HG03575 (cell line): Measurements from ENCODE around the gene ARHGEF25.
"Not testable (repeated sequence)": the region's sequence is repeated elsewhere in the genome, so short reads cannot be mapped to it uniquely, and the experiment has no call there.

Experiments
- ATAC-seq: cut with Tn5 transposase; IDR thresholded peaks from one replicate; pipeline ENCODE4 v1.9.1; 2021; ENCODE audit not compliant: unreplicated experiment, insufficient number of reproducible peaks, low FRiP score; ENCODE audit errors: extremely low read depth

ARHGEF25 gene

DNA sequence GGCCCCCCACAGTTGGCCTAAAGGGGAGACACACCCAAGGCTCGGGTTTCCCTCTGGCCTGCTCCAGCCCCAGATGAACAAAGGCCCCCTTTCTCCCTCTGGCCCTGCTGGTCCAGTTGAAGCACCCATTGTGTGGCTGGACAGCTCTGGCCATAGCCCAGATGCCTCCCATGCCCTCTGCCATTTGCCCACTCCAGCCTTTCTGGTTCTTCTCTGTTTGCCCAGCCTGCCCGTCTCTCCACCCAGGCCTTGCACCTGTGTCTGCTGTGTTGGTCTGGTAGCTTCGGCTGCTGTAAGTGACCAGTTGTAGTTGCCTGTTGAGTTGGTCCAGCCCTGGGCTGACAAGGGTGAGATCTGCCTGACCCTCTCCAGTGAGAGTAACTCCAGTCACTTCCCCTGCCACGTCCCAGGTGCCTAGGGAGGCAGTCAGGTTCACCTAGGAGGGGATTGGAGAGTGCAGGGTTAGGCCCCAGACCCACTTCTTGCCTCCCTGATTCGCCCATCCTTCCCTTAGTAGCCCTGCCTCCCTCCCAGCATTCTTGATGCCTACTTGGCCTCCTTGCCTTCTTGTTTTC lies 18.7 kb downstream of the ARHGEF25 start:
- ATAC-seq, result no peak

DNA sequence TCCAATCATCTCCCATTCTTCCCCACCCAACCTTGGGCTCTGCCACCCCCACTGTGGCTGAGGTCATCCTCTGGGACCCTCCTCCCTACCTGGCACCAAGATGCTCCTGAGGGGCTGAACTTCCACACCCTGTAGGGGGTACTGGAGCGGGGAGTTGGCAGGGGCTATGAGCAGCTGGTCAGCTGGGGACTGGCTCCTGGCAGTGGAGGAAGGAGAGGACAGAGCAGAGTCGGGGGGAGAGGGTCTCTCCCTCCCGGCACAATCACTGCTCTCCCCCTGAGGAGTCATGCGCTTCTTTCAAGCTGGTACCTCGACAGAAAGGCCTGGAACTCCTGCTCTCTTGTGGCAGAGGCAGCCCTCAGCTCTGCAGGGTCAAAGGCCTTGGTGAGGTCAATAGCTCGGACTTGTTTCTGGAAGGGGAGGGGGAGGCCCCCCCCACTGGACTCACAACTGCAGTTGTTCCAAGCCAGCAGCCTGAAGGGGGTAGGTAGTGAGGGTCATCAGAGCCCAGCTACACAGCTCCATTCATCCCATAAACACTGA lies 19.7 kb downstream of the ARHGEF25 start:
- no peak for ATAC-seq

- no peak for ATAC-seq
Observed at GRCh38 chr12:57631566-57632072, 20.4 kb downstream of the ARHGEF25 start.

GRCh38 chr12:57632073-57632957 lies 21.1 kb downstream of the ARHGEF25 start:
- ATAC-seq, result no peak

- ATAC-seq, result no peak
Observed at GRCh38 chr12:57632958-57633840, 22.0 kb downstream of the ARHGEF25 start, which contains the start of gene B4GALNT1. B4GALNT1 (minus strand) TSS chr12:57633201; CDS start chr12:57632132, 1,069 bp downstream.

DNA sequence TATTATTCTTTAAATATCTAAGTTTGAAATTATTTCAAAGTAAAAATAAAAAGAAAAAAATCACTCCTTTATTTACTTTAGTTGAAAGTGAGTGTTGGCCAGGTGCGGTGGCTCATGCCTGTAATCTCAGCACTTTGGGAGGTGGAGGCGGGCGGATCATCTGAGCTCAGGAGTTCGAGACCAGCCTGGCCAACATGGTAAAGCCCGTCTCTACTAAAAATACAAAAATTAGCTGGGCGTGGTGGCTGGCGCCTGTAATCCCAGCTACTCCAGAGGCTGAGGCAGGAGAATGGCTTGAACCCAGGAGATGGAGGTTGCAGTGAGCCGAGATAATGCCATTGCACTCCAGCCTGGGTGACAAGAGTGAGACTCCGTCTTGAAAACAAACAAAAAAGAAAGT lies 25.5 kb downstream of the ARHGEF25 start:
- ATAC-seq, result not testable (repeated sequence)

- ATAC-seq, result no peak
Observed at GRCh38 chr12:57637364-57637763, 26.1 kb downstream of the ARHGEF25 start.

DNA sequence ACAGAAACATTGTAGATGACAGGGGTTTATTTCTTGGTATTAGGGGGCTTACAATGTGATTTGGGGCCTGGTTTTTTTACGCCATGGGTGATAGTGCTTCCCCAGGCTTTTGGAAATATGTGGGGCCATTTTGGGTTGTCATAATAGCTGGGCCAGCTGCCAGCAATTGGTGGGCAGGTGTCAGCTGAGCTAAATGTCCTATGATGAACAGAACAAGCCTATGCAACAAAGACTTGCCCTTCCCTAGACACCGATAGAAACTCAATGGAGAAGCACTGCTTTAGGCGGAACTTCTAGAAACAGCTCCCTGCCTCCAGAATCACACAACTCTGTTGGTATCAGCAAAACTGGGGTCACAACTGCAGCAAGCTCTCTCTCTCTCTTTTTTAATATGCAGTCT lies 26.9 kb downstream of the ARHGEF25 start:
- no peak for ATAC-seq

DNA sequence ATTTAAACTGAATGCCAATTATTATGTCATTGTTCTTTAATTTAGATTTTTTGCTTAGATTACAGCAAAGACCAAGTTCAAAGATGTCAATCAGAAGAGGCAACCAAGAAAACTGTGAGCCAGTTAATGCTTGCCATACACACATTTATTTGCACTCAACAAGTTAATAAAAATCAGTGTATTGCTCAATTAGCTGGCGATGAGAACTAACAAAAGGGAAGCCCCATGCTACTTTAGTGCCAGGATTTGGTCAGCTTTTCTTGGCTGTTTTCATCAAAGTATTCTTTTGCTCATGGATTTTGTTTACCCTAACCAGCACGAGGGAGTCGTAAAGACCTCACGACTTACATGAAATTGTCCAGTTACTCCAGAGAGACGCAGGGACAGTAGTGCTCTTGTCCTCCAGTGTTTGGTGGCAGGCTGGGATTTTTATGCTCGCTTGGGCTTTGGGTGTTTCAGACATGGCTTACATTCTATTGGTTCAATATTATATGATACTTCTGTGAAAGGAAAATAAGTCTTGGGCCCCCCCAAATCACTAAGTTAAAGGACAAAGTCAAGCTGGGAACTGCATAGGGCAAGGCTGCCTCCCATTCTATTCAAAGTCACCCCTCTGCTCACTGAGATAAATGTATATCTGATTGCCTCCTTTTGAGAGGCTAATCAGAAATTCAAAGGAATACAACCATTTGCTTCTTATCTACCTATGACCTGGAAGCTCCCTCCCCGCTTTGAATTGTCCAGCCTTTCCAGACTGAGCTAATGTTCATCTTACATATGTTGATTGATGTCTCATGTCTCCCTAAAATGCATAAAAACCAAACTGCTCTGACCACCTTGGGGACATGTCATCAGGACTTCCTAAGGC lies 29.2 kb downstream of the ARHGEF25 start:
- no peak for ATAC-seq

GRCh38 chr12:57641699-57642442 lies 30.6 kb downstream of the ARHGEF25 start:
- ATAC-seq, result no peak

DNA sequence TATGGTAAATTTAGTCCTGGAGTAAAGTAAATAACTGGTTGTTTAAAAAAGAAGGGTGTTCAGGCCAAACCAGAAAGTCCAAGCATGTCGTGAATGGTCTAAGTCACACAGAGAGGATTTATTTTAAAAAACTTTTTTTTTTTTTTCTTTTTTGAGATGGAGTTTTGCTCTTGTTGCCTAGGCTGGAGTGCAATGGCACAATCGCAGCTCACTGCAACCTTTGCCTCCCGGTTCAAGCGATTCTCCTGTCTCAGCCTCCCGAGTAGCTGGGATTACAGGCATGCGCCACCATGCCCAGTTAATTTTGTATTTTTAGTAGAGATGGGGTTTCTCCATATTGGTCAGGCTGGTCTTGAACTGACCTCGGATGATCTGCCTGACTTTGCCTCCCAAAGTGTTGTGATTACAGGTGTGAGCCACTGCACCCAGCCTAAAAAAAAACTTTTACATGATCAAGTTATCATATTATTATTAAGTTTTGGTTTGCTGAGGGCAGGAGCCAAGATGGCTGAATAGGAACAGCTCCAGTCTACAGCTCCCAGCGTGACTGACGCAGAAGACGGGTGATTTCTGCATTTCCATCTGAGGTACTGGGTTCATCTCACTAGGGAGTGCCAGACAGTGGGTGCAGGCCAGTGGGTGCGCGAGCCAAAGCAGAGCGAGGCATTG lies 34.9 kb downstream of the ARHGEF25 start:
- ATAC-seq, result not testable (repeated sequence)

- not testable (repeated sequence) for ATAC-seq
Observed at GRCh38 chr12:57646659-57647049, 35.4 kb downstream of the ARHGEF25 start.

DNA sequence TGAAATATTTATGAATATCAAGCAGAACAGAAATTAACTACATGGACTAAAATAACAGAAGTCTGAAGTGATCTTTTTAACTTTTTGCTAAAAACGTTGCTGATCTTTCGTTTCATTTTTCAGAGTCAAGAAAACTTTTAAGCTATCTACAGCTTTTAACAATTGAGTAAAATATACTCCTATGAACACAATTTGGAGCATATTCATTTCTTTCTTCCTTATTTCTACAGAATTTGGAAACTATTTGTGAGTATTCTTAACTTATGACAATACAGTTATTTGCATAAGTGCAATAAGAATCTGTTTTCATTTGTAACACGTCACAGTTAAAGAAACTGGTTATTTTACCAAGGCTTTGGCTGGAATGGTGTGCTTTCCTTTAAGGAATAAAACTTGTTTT lies 42.8 kb downstream of the ARHGEF25 start:
- no peak for ATAC-seq

- ATAC-seq, result no peak
Observed at GRCh38 chr12:57655541-57656240, 44.5 kb downstream of the ARHGEF25 start.

- not testable (repeated sequence) for ATAC-seq
Observed at GRCh38 chr12:57656408-57656807, 45.2 kb downstream of the ARHGEF25 start.

- ATAC-seq, result no peak
Observed at GRCh38 chr12:57657744-57658143, 46.5 kb downstream of the ARHGEF25 start.
